Tibial nerve (tissue), 4 donors: ENCODE data around the gene PLAC1.

ENCODE experiments used
- EP300 ChIP-seq, 2 donors: sonication (generic); formaldehyde crosslinking; IDR thresholded peaks; one replicate each; pipeline ENCODE4 v1.6.1; 2017; ENCODE audit warnings: antibody characterized with exemption in 2 of 2, mild to moderate bottlenecking in 1 of 2
- TF ChIP-seq, protein P1 (sequence below), 5 experiments: fragments of 200-600 bp in 3 of 5; fragments of 450-650 bp in 2 of 5; sonication (generic) in 3 of 5; IDR thresholded peaks; one replicate each; pipeline ENCODE4 v1.5.1; 2016 to 2019; ENCODE audit warnings: antibody characterized with exemption in 5 of 5, mild to moderate bottlenecking in 3 of 5, moderate library complexity in 2 of 5

DNA sequence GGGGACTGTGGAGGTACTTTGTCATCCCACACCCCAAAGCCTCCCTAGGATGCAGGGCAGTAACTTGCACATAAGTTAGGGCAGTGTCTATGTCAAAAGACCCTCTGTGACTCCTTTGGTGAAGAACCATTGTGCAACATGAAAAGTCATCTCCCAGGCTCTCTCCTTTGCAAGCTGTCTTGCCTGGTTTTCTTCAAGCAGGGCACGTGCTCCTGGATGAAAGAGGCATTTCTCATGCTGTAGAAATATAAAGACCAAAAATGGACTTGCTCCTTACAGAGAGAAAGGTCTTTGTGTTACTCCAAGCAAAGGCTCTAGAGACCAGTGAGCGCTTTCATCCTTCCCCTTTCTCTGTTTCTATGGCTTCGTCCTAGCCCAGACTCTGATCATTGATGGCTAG lies 44.9 kb downstream of the PLAC1 start:
- TF ChIP-seq, protein P1, sequence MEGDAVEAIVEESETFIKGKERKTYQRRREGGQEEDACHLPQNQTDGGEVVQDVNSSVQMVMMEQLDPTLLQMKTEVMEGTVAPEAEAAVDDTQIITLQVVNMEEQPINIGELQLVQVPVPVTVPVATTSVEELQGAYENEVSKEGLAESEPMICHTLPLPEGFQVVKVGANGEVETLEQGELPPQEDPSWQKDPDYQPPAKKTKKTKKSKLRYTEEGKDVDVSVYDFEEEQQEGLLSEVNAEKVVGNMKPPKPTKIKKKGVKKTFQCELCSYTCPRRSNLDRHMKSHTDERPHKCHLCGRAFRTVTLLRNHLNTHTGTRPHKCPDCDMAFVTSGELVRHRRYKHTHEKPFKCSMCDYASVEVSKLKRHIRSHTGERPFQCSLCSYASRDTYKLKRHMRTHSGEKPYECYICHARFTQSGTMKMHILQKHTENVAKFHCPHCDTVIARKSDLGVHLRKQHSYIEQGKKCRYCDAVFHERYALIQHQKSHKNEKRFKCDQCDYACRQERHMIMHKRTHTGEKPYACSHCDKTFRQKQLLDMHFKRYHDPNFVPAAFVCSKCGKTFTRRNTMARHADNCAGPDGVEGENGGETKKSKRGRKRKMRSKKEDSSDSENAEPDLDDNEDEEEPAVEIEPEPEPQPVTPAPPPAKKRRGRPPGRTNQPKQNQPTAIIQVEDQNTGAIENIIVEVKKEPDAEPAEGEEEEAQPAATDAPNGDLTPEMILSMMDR (IDR thresholded peaks at IDR 0.05) = no peak
- TF ChIP-seq EP300 (IDR thresholded peaks at IDR 0.05) = no peak
